Renal cortical epithelial cell (primary cell): ENCODE data around the gene SNTA1. TPM values are rescaled to one million over a fixed set of nuclear protein-coding genes. Genes with fewer than 3 reads are reported as not detected.
"Not testable (repeated sequence)": the region's sequence is repeated elsewhere in the genome, so short reads cannot be mapped to it uniquely, and the experiment has no call there.

Experiments used
- DNase-seq: peaks from one replicate; pipeline ENCODE4 v3.0.0-alpha.2; 2011; ENCODE audit warnings: low read depth
- total RNA-seq: library from RNA; depleted of rRNA; stranded (reverse); fragments of >200 nt; gene quantifications from 2 replicates; pipeline ENCODE4 v1.2.3, GENCODE V29; 2014

SNTA1 gene
- total RNA-seq, 1 donor from 2014 or later: 11.0 TPM

DNA sequence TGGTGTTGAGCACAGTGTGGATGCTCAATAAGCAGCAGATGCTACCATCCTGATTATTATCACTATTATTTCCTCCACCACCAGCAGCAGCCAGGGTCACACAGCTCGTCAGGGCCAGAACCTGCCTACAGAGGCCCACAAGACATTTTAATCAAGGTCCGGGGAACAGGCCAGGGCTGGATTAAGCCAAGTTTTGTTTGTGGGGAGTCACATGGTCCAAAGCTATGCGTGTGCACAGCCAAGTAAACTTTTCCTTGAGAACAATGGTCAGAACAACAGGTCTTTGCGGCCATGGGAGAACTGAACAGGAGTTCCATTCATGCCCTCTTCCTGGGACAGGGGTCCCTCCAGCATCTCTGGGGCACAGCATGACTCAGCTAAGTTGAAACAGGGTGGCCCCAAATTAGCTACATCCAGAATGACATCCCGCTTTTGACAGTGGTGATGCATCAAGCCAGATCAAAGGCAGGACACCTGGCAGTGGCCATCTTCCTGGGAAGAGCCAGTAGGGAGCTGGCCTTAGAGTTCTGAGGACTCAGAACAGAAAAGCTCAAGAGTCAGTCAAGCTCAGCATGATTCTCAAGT lies 11.7 kb downstream of the SNTA1 start:
- DNase-seq: no peak

DNA sequence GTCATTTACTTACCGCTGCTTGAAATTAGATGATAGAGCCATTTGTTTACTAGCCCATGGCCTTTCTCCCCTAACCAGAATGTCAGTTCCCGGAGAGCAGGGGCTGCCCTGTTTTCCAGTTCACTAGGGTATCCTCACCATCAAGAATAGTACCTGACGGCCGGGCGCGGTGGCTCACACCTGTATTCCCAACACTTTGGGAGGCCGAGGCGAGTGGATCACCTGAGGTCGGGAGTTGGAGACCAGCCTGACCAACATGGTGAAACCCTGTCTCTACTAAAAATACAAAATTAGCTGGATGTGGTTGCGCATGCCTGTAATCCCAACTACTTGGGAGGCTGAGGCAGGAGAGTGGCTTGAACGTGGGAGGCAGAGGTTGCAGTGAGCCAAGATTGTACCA lies 19.7 kb downstream of the SNTA1 start:
- not testable (repeated sequence) for DNase-seq

DNA sequence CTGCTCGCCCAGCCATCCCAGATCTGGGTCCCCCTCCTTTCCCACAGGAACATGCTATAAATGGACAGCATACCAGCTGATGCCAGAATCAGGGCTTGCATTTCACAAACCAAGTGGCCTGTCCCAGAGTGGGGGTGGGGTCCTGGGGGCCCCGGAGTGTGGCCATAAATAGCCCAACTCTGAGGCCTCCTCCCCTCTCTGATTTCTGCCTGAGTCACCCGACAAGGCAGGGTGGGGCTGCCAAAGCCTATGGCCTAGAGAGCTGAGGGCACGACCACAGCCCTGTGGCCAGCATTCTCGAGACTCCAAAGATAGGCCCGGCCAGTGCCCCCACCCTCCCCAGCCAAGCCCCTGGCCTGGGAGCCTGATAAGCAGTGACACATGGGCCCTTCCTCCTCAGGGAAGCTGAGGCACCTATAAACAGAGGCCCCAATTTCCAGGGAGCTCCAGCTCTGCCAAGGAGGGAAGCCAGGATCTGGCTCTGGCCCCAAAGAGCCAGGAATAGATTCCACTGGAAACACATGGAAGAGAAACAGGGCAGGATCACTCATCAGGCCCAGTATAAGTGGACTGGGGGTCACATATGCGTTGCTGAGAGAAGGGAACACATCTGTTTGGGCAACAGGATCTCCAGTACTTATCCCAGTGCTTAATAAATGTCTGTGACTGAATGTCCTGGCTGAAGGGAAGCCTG lies 20.3 kb downstream of the SNTA1 start:
- DNase-seq: peak; percentile 66

DNA sequence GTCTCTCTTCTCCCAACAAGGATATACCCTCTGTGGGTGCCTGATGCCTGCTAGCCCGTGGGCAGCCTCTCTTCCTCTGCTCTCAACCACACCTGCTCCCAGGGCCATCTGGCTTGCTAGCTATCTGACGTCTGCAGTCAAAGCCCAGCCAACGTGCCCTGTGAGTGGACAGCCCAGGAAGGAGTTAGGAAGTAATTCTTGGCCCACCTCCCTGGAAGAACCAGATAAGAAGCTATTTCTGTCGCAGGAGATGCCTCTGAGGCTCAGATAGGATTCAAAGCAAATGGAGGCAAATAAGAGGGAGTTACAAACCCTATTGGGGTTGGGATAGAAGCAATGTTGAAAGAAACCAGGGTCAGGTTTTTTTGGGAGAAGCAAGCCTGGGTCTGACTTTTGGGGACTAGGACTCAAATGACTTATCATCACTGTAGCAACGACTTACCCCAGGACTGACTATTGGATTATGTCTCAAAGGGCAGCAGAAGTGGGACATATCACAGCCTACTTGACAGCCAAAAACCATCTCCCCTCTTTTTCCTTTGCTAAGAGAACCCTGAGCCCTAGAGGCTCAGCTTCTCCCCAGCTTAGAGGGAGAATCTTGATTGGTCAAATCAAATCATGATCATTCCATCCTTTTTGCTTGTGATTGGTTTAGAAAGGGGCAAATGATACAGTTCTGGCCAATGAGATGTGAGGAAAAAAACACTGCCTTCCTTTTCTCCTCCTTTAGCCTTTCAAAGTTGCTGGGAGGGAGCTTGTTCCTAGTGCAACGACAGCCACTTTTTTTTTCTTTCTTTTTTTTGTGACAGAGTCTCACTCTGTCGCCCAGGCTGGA lies 24.2 kb downstream of the SNTA1 start:
- DNase-seq: no peak

DNA sequence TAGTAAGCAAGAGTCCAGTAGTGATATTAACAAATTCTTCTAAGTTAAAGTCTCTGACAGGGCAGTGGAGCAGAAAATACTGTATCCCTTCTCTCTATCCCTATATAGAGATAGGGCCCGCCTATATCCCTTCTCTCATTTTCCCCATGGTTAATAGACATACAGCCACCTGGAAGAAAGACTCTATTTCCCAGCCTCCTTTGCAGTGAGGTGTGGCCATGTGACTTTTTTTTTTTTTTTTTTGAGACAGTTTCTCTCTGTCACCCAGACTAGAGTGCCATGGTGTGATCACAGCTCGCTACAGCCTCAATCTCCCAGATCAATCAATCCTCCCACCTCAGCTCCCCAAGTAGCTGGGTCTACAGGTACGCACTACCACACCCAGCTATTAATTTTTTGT lies 25.5 kb downstream of the SNTA1 start:
- DNase-seq: no peak

DNA sequence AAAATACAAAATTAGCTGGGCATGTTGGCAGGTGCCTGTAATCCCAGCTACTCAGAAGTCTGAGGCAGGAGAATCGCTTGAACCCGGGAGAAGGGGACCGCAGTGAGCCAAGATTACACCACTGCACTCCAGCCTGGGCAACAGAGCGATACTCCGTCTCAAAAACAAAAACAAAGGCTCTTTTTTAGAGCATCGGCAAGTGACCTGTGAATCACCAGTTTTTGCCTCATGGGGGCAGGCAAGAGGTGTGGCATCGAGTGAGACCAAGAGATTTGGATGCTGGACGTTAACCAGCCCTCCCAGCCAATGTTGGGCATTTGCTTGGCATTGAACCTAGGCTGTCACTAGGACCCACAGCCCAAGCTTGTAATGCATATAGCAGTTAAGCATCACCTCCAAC lies 27.6 kb downstream of the SNTA1 start:
- DNase-seq: peak; percentile 53

DNA sequence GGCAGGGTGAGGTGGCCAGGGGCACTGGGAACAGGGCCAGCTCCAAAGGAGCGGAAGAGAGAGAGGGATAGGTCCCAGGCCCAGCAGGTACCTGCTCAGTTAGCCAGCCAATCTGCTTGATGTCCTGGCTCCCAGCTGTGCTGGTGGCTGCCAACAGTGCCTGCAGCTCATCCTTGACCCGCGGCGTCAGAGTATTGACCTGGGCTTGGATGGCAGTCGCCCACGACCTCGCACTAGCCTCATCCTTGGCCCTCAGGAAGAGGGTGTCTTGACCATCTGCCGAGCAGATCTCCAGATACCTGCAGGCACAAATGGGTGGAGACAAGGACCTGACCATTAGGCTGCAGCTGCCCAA lies 31.1 kb downstream of the SNTA1 start:
- DNase-seq: no peak

DNA sequence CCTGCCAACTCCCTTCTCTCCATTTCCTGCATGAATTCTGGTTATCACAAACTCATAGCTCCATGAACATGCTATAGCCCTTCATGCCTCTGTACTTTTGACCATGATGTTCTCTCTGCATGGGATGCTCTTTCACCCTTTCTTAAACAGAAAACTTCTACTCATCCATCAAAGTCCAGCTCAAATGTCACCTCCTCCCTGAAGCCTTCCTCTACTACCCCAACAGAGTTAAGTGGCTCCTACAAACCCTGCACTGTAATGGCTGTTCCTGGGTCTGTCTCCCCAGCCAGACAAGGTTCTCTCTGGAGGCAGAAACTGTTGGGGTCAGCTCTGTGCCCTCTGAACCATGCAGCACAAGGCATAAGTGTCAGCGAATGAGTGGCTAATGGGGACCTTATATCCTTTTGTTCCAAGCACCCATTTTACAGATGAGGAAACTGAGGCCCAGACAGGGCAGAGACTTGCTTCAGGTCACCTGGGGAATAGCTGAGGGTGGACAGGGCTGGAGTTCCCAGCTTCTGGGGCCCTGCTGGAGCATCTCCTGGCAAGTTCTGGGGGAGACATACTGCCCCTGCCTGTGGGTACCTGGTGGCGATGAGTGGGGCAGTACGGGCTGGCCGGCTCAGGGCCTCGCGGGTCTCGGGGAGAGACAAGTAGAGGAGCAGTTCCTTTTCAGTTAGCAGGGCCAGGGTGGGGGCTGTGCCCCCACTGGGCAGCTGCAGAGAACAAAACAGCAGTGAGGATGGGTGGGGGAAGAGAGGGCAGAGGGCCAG lies 31.7 kb downstream of the SNTA1 start:
- no peak for DNase-seq

DNA sequence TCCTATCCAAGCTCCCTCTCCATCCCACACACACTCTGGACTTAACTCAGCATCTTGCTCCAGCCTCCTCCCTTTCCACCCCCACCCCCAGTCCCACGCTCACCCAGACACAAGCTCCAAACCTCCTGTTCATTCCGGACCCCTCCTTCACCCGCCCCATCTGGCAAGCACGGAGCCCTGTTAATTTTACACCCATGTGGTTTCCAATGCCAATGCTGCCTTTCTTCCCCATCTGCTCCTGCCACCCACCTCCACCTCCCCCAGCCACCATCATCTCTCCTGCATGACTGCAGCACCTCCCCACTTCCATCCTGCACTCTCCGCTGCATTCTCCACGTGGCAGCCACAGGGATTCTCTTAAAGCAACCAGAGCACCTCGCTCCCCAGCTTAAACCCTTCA lies 32.3 kb downstream of the SNTA1 start:
- DNase-seq: no peak

DNA sequence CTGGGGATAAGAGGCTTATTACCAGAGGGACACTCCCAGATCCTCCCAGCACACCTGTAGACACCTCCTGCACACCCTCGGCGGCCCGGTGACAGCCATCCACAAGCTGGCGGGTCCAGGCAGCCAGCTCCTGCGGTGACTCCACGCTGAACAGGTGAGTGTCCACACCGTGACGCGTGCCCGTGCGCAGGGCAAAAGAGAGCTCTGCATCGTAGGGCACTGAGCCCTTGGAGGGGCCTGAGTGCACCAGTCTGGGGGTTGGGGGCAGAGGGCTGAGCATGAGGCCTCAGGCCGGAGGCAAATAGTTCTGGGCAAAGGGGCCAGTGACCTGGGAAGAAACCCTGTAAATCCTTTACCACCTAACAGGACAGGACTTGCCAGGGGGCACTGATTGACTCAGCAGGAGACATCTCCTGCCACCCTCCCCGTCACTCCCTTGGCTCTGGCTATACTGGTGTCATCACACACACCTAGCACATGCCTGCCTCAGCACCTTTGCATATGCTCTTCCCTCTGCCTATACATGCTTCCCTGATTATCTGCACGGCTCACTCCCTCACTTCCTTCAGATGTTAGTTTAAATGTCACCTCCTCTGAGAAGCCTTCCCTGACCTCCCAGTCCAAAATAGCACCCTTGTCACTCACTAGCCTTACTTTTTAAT lies 33.4 kb downstream of the SNTA1 start:
- DNase-seq: no peak

DNA sequence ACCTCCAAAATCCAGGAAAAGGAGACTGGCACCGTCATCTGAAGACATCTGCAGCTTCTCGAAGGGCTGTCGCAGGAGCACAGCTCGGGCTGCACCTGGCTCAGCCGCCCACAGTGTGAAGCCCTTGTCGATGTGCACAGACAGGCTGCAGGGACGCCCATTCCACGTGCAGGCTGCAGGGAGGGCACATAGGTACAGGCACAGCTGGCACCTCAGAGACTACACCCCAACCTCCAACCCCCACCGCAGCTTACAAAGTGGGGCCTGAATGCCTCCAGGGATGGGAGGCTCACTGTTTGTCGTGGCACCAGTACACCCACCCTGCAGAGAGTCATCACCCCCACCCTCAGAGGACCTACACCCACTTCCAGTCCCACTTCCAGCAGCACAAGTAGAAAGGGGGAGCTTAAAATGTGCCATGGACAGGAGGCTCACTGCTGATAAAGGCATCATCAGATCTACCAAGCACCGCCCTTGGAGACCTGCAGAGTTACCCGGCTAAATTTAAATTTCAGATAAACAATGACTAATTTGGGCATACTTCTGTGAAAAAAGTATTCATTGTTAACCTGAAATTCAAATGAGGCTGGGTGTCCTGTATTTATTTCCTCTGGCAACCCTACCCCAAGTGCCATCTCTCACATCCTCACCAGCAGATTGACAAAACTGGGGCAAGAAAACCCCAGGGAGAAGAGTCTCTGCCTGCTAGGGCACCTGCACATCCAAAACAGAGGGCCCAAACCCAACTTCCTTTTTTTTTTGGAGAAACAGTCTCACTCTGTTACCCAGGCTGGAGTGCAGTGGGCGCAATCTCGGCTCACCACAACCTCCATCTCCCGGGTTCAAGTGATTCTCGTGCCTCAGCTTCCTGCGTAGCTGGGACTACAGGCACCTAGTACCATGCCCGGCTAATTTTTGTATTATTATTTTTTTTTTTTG lies 34.6 kb downstream of the SNTA1 start:
- DNase-seq: no peak

DNA sequence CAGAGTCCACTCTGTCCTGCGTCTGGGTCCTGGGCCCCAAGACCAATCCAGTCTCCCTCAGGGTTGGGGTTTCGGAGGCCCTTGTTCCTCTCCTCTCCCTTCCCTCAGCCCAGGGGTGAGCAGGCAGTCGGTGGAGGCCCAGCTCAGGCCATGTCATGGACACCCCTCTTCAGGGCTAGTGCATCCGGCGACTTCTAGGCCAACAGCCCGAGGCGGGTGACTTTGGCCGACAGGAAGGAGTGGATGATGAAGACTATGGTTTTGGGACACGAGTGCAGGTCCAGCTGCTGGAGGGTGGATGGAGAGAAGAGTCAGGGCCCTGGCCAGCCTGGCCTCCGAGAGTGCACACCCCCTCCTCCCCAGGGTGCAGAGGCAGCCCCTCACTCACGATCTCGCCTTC lies 35.2 kb downstream of the SNTA1 start:
- no peak for DNase-seq

DNA sequence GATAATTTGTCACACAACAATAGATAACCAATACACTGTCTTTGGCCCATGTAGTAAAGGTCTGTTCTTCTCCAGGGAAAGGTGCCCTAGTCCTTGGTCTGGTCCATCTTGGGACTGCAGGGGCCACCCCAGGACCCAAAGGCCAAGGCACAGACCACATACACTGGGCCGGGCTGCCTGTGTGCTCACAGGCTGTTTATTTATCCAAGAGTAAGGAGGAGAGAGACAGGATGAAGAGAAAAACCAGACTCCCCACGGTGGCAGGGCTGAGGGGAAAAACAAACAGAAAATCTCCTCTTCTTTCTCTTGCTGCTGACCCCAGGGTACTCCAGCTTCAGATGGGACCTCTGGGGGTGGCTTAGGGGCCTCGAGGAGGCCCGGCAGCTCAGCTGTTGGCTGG lies 35.8 kb downstream of the SNTA1 start:
- DNase-seq: no peak

DNA sequence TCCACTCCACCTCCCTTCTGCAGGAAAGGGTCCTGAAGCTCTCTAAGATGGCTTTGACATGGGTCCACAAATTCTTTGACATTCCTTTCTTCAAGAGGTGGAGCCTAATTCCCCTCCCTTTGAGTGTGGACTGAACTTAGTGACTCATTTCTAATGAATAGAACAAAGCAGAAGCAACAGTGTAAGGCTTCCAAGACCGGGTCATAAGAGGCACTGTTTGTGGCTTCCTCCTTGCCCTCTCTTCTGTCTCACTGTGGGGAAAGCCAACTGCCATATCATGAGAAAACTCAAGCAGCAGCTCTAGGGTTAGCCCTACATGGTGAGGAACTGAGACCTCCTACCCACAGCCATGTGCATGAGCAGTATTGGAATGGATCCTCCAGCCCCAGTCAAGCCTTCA lies 36.3 kb downstream of the SNTA1 start:
- peak; percentile 52 for DNase-seq

DNA sequence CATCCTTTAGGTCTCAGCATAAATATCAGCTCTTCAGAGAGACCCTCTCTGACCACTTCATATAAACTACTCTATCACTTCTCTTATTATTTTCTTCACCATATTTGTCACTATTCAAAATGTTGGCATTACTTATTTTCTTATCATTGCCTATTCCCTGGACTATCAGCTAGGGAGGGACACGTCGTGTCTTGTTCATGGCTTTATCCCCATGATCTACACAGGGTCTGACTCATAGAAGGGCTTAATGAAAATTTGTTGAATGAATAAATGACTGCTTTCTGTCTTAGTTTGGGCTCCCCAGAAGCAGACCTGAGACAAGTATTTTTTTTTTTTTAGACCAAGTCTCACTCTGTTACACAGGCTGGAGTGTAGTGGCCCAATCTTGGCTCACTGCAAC lies 39.3 kb downstream of the SNTA1 start:
- no peak for DNase-seq

DNA sequence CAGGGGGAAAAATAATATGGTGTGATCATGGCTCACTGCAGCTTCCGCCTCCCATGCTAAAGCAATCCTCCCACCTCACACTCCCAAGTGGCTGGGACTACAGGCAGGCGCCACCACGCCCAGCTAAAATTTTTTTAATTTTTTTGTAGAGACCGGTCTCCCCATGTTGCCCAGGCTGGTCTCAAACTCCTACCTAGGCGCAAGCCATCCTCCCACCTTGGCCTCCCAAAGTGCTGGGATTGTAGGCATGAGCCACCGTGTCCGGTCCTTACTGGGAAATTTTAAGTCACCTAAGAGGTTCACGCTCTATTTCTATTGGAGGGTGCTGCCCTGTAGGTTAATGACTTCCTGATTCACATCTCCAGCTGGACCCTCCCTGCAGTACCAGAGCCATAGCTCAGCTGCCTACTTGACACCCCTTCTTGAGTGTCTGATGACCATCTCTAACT lies 41.6 kb downstream of the SNTA1 start:
- DNase-seq: no peak

DNA sequence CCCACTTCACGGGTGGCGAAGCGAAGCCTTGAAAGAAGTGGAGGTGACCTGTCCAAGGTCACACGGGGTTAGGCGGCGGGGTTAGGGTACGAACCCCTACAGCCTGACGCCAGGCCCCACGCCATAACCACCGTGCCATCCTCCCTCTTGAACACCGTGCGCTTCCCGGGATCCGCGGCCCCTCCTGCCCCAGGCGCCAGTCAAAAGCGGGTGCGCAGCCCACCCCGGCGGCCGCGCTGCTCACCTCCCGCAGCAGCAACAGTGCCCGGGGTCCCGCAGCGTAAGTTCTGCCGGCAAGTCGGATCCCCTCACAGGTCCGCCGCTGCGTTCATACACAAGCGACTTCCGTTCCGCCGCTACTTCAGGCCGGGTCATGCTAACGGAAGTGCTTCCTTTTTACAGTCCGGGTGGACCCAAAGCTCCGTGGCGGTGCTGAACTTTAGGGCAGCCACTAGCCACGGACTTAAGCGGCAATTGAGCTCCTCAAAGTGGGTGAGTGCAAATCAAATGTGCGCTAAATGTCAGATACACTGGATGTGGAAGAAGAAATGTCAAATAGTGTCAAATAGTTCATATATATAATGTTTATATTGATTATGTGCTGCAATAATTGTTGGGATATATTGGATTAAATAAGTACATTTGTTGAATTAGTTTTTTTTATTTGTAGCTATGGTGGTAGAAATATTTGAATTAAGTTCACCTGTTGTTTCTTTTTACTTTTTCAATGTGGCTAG lies 42.2 kb downstream of the SNTA1 start, which contains the start of gene CDK5RAP1:
CDK5RAP1 (minus strand) TSS at position 336 of the 737 bp plus-strand sequence. CDS start 4,455 bp downstream, outside the sequence.
- DNase-seq: peak; percentile 81

DNA sequence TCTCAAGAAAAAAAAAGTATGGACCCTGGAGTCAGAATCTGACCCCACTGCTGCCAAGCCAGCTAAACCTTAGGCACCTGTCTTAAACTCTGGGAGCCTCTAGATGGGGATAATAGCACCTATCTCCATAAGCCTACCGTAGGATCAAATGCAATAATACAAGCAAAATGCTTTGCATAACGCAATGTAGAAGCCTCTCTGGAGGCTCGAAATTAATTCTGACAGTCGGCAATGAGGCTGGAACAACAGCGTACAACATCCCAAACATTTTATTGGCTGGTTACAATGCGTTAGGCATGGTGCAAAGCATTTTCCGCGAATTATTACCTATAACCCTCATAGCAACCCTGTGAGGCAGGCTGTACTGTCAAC lies 42.8 kb downstream of the SNTA1 start:
- peak; percentile 55 for DNase-seq

DNA sequence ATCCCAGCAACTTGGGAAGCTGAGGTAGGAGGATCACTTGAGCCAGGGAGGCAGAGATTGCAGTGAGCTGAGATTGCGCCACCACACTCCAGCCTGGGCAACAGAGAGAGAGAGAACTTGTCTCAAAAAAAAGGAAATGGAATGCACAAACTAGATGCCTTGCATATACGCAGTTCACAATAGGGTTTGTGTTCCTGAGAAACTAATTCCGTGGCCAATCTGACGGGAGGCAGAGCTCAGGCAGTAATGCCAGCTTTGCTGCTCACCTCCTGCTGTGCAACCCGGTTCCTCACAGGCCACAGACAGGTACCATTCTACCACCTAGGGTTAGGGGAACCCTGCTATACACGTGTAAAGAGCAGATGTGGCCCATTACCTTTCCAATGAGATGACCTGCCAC lies 43.6 kb downstream of the SNTA1 start:
- no peak for DNase-seq

DNA sequence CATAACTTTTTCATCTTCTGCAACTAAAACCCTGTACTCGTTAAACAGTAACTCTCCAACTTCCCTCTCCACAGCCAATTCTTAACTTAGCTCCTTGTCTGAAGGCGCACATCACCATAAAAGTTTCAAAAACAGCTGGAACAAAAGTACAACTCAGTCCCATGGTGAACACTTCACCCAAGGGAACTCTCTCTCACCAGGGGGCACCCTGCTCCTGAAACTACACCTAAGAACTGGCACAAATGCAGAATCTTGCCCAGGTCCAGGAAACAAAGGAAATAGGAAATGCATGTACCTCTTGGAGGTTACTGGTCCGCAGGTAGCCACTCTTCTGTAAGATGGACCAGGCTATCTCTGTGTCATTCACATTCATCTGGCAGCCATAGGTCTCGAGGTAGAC lies 48.8 kb downstream of the SNTA1 start:
- no peak for DNase-seq
